HepG2 (cell line): Measurements from ENCODE around the gene DPP7. TPM values are rescaled to one million over a fixed set of nuclear protein-coding genes. Genes with fewer than 3 reads are reported as not detected.
A peak's percentile ranks its signal among the peaks of the same experiment; 100 is the strongest.

Experiments used
- ATRX ChIP-seq: sonication (generic); formaldehyde crosslinking; IDR thresholded peaks from 2 replicates; pipeline ENCODE4 v1.4.0; 2020; ENCODE audit warnings: missing genetic modification reagents, borderline replicate concordance
- HNRNPK ChIP-seq: fragments of 200-400 bp; formaldehyde crosslinking; IDR thresholded peaks from 2 replicates; pipeline ENCODE4 v1.6.1; 2018; ENCODE audit warnings: low read length, low read depth, moderate library complexity, mild to moderate bottlenecking; ENCODE audit not compliant: poor library complexity, severe bottlenecking
- MAZ ChIP-seq, 2 experiments: sonication (generic) in 1 of 2; formaldehyde crosslinking in 1 of 2; IDR thresholded peaks; 2 replicates each; pipeline versions ENCODE4 v1.5.0 to v1.6.1; 2012 to 2020; ENCODE audit warnings: low read depth in 2 of 2, mild to moderate bottlenecking in 2 of 2, borderline replicate concordance in 1 of 2, improper control_type of control experiment in 1 of 2, low read length in 1 of 2, missing genetic modification reagents in 1 of 2, moderate library complexity in 1 of 2
- NONO ChIP-seq, 2 experiments: fragments of 450-650 bp in 1 of 2; sonication (generic) in 1 of 2; formaldehyde crosslinking in 1 of 2; IDR thresholded peaks in 1 of 2; conservative IDR thresholded peaks in 1 of 2; 2 replicates each; pipeline versions ENCODE4 v1.6.1 to v1.8.0; 2017 to 2022; ENCODE audit warnings: mild to moderate bottlenecking in 1 of 2, missing genetic modification reagents in 1 of 2, moderate library complexity in 1 of 2
- NR2F2 ChIP-seq: IDR thresholded peaks from 2 replicates; pipeline ENCODE4 v1.6.1; 2012; ENCODE audit warnings: low read depth, inconsistent platforms, borderline replicate concordance
- PAX8 ChIP-seq: sonication (generic); formaldehyde crosslinking; IDR thresholded peaks from 2 replicates; pipeline ENCODE4 v1.8.0; 2022; ENCODE audit warnings: mild to moderate bottlenecking, missing genetic modification reagents, borderline replicate concordance
- TEF ChIP-seq: sonication (generic); formaldehyde crosslinking; IDR thresholded peaks from 2 replicates; pipeline ENCODE4 v1.5.0; 2020; ENCODE audit warnings: missing genetic modification reagents
- ZNF234 ChIP-seq: sonication (generic); formaldehyde crosslinking; conservative IDR thresholded peaks from 2 replicates; pipeline ENCODE4 v1.5.1; 2020; ENCODE audit warnings: mild to moderate bottlenecking, missing genetic modification reagents
- ZSCAN31 ChIP-seq: sonication (generic); formaldehyde crosslinking; IDR thresholded peaks from 2 replicates; pipeline ENCODE4 v1.5.0; 2020; ENCODE audit warnings: low read depth, mild to moderate bottlenecking, missing genetic modification reagents
- polyA plus RNA-seq, 8 experiments: library from polyadenylated mRNA; depleted of rRNA in 3 of 8; stranded (reverse) in 7 of 8; unstranded in 1 of 8; fragments of >200 nt; fragmentation: Illumina TruSeq in 4 of 8; extraction: Trizol in 4 of 8; gene quantifications; 2 replicates each; pipeline versions ENCODE4 v1.2.1 to v1.2.3, GENCODE V29; 2011 to 2016; ENCODE audit warnings: low read depth in 4 of 8, missing spikeins in 1 of 8, mixed read lengths in 1 of 8; ENCODE audit not compliant: insufficient read depth in 1 of 8
- total RNA-seq, 5 experiments: library from RNA; depleted of rRNA; stranded (reverse); fragments of >200 nt; fragmentation: Illumina TruSeq; extraction: Trizol; gene quantifications; 2 replicates each; pipeline ENCODE4 v1.2.3, GENCODE V29; 2016; ENCODE audit warnings: low read depth in 1 of 5

DPP7 gene
- total and polyA plus RNA-seq, 2 of the 13 experiments (the other 11 are each of a cell fraction or from before 2014, with no cell fraction given): 1.2 to 4.5 TPM

- TF ChIP-seq NONO (IDR thresholded peaks at IDR 0.05): no peak
- TF ChIP-seq NONO (CRISPR knock-in tag; conservative IDR thresholded peaks at IDR 0.05): no peak
- no peak for TF ChIP-seq TEF (CRISPR knock-in tag)
- TF ChIP-seq MAZ (IDR thresholded peaks at IDR 0.05; ENCODE audit: borderline replicate concordance, low read depth, low read length): no peak
- no peak for TF ChIP-seq MAZ (CRISPR knock-in tag; IDR thresholded peaks at IDR 0.05; ENCODE audit: low read depth)
- TF ChIP-seq PAX8: no peak
- peak; percentile 22; the same call in 1 of the 2 replicates for TF ChIP-seq ZSCAN31
- no peak for TF ChIP-seq ATRX
- TF ChIP-seq NR2F2: no peak
- no peak for TF ChIP-seq HNRNPK
- no peak for TF ChIP-seq ZNF234 (CRISPR knock-in tag)
Measured at GRCh38 chr9:137069508-137070091, 44.9 kb downstream of the DPP7 start (continued).
